Stimulated activated CD8-positive, alpha-beta memory T cell treated with anti-CD3 and anti-CD28 coated beads, Interleukin-4, amount 100 ng/mL, for 4 hours (primary cell): ENCODE results near the gene SLC6A18.
"Not testable (repeated sequence)": the region's sequence is repeated elsewhere in the genome, so short reads cannot be mapped to it uniquely, and the experiment has no call there.

ENCODE experiments used
- DNase-seq, 2 donors: peaks; one replicate each; pipeline ENCODE4 v3.0.0-alpha.2; 2020; ENCODE audit warnings: low read depth in 2 of 2, low spot score in 1 of 2

Gene SLC6A18

DNA sequence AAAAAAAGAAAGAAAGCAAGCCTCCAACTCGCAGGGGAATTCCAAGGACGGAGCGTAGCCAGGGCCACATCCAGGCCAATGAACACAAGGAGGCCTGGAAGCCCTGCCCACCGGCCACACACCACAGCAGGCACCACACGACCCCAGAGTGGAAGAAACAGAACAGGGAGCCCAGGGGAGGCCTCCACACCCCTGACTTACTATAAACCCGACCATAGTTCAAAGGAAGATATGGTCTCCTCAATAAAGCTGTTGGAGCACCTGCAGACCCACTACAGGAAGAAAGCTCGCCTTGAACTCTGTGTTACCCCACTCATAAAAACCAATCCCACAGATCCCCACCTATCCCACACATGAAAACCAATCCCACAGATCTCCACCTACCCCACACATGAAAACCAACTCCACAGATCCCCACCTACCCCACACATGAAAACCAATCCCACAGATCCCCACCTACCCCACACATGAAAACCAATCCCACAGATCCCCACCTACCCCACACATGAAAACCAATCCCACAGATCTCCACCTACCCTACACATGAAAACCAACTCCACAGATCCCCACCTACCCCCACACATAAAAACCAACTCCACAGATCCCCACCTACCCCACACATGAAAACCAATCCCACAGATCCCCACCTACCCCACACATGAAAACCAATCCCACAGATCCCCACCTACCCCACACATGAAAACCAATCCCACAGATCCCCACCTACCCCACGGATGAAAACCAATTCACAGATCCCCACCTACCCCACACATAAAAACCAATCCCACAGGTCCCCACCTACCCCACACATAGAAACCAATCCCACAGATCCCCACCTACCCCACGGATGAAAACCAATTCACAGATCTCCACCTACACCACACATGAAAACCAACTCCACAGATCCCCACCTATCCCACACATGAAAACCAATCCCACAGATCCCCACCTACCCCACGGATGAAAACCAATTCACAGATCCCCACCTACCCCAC, 50.5 kb downstream of the SLC6A18 start:
- DNase-seq: not testable (repeated sequence)

DNA sequence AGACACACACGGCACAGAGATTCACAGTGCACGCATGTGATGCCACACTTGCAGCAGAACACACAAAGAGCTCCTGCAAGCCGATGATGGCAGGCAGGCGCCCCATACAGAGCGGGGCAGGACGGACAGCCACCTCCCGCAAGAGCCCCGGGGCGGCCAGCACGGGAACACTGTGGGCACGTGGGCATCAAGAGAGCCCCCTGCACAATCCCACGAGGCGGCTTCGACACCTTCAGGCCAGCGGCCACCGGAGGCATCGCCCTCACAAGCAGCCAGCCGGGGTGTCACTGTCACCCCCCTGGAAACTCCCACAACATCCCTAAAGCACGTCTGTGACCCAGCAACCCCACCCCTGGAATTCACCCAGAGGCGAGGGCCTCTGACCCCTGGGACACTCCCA, 51.7 kb downstream of the SLC6A18 start:
- DNase-seq: no peak

DNA sequence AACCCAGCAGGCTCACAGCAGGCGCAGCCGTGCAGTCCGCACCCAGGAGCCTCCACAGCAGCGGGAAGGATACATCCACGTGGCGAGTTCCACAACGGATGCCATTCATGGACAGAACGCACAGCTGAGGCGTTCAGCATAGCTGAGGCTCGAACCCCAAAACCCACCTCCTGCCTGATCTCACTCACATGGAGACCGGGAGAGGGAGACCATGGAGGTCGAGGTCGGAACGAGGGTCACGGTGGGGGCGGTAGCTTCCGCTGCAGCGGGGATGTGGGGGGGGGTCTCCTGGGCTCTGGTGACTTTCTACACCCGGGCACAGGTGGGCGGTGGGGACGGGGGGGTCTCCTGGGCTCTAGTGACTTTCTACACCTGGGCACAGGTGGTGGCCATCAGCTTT, 52.1 kb downstream of the SLC6A18 start:
- DNase-seq: no peak

DNA sequence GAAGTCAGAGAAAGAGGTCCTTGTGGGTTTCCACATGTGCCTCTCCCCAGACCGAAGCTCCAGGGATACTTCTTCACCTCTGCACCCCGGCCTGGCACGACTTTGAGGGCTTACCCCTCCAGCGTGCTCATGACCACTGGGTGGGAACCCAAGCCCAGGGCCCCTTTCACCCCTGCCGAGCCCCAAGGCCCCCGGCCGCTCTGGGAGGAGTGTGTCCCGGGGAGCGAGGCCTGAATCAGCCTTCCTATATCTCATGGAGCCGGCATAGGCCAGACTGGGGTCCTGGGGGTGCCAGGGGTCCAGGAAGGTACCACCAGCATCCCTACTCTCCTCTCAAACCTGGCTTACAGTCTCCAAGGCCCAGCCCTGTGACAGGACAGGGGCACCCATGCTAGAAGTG, 52.6 kb downstream of the SLC6A18 start:
- no peak for DNase-seq

DNA sequence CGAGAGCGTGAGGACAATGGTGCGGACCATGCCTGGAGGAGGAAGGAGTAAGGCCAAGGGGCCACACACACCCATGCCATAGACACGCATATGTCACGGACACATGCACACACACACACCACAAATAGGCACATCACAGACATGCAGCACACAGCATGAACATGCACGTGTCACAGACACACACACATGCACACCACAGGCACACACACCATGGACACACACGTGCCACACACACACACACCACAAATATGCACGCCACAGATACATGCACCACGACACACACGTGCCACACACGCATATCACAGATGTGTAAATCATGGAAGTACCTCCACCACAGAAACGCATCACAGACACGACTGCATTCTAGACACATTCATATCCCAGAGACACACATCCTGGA, 53.0 kb downstream of the SLC6A18 start:
- DNase-seq: no peak

DNA sequence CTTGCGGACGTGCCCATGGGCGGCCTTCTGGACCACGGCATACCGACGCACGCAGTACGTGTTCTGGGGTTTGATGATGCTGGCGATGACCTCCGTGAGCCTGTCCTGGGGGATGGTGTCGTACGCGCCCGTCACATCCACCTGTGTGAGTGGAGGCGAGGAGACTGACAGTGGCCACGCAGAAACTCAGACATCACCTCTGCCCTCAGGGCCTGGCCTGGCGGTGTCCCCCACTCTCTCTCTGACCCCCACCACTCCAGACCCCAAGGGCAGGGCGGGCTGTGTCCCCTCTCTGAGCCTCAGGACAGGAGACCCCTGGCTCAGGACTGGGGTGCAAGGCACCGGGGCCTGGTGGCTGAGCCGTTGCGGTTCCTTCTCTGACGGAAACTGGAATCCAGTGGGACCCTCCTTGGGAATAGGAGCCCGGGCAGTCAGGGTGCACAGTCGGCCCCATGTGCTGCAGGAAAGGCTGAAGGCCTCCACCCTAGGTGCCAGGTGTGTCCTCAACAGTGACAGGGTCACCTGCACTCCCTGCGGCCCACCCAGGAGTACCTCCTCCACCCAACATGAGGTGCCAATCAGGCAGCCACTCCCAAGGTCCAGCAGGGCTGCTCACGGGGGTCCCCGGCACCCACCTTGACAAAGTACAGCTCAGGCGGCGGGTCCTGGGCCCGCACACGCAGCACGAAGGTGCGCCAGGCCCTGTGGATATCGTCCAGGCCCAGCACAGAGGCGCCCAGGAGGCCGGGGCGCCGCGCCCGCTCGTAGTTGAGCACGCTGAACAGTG, 53.7 kb downstream of the SLC6A18 start:
- DNase-seq: no peak

- DNase-seq: no peak
Measured at GRCh38 chr5:1279443-1280151, 54.4 kb downstream of the SLC6A18 start.

DNA sequence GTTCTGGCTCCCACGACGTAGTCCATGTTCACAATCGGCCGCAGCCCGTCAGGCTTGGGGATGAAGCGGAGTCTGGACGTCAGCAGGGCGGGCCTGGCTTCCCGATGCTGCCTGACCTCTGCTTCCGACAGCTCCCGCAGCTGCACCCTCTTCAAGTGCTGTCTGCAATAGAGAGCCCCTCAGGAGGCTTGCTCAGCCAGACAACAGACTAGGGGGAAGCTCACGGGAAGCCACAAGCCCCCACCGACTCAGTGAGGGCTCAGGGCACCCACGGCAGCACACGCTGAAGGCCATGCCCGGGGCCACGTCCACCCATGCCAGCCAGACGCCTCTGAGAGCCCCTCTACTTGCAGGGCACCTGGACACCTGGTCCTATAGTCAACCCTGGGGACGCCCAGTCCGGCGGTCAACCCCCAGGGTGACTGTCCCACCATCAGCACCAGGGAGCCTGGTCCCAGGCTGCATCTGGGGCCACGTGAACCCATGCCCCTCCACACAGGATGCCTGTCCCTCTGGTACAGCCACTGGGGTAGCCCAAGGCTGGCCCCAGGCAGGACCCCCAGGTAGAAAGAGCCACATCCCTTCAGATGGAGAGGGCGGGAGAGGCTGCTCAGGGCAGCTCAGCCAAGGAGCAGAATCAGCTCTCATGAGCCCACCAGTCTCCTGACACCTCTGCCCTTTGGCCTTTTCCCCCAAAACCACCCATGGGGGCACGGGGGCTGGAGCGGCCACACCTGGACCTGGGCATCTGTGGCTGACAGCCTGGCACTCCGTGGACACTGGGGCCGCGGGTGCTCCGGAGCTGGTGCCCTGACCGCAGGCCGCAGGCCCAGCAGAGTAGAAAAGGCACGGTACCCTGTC, 55.2 kb downstream of the SLC6A18 start:
- no peak for DNase-seq

DNA sequence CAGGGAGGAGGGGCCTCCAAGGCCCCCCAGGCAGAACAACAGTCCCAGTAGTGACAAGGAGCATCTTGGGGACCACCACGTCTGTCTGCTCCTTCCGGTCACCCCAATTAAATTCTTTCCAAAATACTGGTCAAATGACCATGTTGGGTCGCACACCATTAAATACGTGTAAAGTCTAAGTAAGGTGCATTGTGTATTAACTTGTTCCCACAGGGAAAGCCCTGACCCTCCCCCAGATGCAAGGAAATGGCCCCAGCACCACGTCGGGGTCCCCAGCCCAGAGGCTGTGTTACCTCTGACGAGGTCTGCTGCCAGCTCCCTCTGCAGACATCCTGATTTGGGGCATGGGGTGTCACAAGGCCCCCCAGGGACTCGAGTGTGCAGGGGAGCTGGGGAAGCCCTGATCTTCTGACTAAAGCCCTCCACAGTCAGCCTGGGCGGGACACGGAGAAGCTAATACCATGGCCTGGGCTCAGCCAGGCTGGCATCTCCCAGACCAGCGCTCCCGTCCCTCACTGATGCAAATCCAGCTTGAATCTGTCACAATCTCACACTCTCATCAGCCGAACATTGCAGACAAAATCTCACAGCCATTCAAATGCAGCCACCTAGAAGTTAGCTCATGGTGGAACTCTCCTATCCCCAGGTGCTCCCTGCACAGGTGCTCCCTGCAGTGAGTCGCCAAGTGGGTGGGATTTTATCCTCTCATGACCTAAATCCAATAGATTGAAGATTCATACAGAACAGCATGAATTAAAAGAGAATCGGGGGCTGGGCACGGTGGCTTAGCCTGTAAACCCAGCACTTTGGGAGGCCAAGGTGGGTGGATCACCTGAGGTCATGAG, 56.1 kb downstream of the SLC6A18 start:
- DNase-seq: no peak

DNA sequence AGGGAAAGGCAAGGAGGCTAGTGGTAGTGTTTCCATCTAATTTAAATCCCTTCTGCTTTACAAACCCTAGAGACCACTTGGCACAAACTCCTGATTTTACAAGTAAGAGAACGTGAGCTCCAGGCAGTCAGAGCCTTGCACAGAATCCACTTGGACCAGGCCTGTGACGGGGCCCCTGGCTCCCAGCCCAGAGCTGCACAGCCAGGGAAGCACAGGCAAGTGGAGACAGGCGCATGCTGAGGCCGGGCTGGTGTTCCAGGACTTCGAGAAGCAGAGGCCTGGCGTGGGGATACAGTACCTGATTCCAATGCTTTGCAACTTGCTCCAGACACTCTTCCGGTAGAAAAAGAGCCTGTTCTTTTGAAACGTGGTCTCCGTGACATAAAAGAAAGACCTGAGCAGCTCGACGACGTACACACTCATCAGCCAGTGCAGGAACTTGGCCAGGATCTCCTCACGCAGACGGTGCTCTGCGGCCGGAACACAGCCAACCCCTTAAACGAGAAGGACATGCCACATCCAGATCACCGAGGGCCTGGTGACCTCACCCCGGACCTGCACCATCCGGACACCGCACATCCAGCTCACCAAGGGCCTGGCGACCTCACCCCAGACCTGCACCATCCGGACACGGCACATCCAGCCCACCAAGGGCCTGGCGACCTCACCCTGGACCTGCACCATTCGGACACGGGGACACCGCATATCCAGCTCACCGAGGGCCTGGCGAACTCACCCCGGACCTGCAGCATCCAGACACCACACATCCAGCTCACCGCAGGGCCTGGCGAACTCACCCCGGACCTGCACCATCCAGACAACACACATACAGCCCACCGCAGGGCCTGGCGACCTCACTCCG, 57.2 kb downstream of the SLC6A18 start:
- DNase-seq: no peak

DNA sequence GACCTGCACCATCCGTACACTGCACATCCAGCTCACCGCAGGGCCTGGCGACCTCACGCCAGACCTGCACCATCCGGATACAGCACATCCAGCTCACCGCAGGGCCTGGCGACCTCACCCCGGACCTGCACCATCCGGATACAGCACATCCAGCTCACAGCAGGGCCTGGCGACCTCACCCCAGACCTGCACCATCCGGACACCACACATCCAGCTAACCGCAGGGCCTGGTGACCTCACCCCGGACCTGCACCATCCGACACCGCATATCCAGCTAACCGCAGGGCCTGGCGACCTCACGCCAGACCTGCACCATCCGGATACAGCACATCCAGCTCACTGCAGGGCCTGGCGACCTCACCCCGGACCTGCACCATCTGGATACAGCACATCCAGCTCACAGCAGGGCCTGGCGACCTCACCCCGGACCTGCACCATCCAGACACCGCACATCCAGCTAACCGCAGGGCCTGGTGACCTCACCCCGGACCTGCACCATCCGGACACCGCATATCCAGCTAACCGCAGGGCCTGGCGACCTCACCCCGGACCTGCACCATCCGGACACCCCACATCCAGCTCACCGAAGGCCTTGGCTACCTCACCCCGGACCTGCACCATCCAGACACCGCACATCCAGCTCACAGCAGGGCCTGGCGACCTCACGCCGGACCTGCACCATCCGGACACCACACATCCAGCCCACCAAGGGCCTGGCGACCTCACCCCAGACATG, 58.0 kb downstream of the SLC6A18 start:
- not testable (repeated sequence) for DNase-seq

- not testable (repeated sequence) for DNase-seq
Measured at GRCh38 chr5:1283729-1284041, 58.5 kb downstream of the SLC6A18 start.

GRCh38 chr5:1284336-1284970, 59.3 kb downstream of the SLC6A18 start:
- DNase-seq: not testable (repeated sequence)

DNA sequence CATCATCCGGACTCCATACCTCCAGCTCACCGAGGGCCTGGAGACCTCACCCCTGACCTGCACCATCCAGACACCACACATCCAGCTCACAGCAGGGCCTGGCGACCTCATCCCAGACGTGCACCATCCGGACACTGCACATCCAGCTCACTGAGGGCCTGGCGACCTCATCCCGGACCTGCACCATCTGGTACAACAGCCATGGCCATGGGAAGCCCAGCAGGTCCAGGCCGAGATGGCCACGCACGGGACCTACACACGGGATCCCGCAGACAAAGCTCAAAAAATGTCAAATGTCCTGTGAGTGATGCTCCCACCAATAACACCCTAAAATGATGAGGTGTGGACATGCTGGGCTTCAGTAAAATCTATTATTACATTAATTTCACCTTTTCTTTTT, 60.0 kb downstream of the SLC6A18 start:
- no peak for DNase-seq

- DNase-seq: no peak
Measured at GRCh38 chr5:1285883-1286291, 60.7 kb downstream of the SLC6A18 start.

GRCh38 chr5:1288439-1289335, 63.5 kb downstream of the SLC6A18 start:
- no peak for DNase-seq

- DNase-seq: not testable (repeated sequence)
Measured at GRCh38 chr5:1289559-1289958, 64.4 kb downstream of the SLC6A18 start.
